Measurements from ENCODE around the gene FREM2. TPM values are rescaled to one million over a fixed set of nuclear protein-coding genes. Genes with fewer than 3 reads are reported as not detected.
A peak's percentile ranks its signal among the peaks of the same experiment; 100 is the strongest.

The FREM2 gene
- total and polyA plus RNA-seq, 2 experiments from 2014 or later = 2.3 to 17.8 TPM

DNA sequence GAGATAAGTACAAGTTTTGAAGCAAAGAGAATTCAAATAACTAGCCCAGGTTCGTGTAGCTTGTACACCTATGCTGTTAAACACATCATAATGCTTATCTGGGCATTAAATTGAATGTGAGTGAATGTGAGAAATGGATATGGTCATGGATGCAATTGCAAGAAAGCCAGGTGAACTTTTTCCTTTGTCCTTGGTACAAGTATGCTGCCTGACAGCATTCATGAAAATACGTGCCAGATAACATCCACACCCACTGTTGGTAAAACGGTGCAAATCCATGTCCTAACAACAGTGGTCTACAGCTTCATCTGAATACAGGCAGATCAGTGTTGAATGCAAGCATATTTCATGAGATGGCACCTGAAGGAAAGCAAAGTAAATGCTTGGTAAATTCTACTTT lies 181.5 kb downstream of the FREM2 start:
- Histone ChIP-seq H3K27ac (no peak overlapping the region), H3K79me2 (no peaks in the 10 kb centered on the region), H3K4me1 (ENCODE audit: insufficient read depth) (peaks cover 10% of the 10 kb centered on the region), H3K36me3 (replicated peaks; ENCODE audit: insufficient read depth, low read depth) (no peaks in the 10 kb centered on the region), H4K20me1 (ENCODE audit: insufficient read depth, poor library complexity, severe bottlenecking) (no peaks in the 10 kb centered on the region), H3K9me2 (replicated peaks; ENCODE audit: insufficient read depth) (no peaks in the 10 kb centered on the region), H3K9me3 (ENCODE audit: low read depth) (no peaks in the 10 kb centered on the region), H2AFZ (no peak overlapping the region), H3K4me3 (no peak overlapping the region), H3K4me2 (no peak overlapping the region), H3K27me3 (no peaks in the 10 kb centered on the region)
- WGBS (ENCODE audit: low lambda C conversion rate, missing lambda C conversion rate) = 63% methylated on average over 3 of the region's 3 CpGs
- TF ChIP-seq EZH2 (IDR thresholded peaks at IDR 0.05; ENCODE audit: borderline replicate concordance) = no peak
- TF ChIP-seq EZH2phosphoT487 (IDR thresholded peaks at IDR 0.05; ENCODE audit: low read depth, severe bottlenecking, unreplicated experiment) = no peak
- TF ChIP-seq CTCF (IDR thresholded peaks at IDR 0.05; ENCODE audit: poor library complexity) = no peak
- no peak for DNase-seq (ENCODE audit: low spot score)

DNA sequence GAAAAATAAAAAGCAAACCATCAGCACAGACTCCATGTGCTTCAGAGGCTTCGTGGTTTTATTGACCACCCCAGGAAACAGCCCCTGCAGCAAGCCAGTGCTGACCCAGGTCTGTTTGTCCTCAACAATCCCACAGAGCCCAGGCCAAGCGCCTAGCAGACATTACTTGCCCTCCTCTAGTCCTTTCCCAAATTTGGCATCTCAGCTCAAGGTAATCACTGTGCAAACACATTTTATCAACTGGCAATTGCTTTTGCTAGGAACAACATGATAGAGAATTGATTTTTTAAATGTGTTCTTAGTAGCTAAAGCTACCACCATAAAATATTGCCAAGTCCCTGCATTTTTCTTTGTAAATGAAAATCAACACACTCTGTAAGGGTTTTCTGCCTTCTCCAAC lies 182.0 kb downstream of the FREM2 start:
- no peaks in the 10 kb centered on the region for H3K9me3 ChIP-seq (ENCODE audit: low read depth)
- H3K4me3 ChIP-seq = no peak overlapping the region
- no peak overlapping the region for H2AFZ ChIP-seq
- no peaks in the 10 kb centered on the region for H4K20me1 ChIP-seq (ENCODE audit: insufficient read depth, poor library complexity, severe bottlenecking)
- H3K27me3 ChIP-seq = no peaks in the 10 kb centered on the region
- TF ChIP-seq EZH2phosphoT487 (IDR thresholded peaks at IDR 0.05; ENCODE audit: low read depth, severe bottlenecking, unreplicated experiment) = no peak
- no peak for TF ChIP-seq EZH2 (IDR thresholded peaks at IDR 0.05; ENCODE audit: borderline replicate concordance)
- TF ChIP-seq CTCF (IDR thresholded peaks at IDR 0.05; ENCODE audit: poor library complexity) = no peak
- no peaks in the 10 kb centered on the region for H3K79me2 ChIP-seq
- no peak overlapping the region for H3K27ac ChIP-seq
- no peaks in the 10 kb centered on the region for H3K36me3 ChIP-seq (replicated peaks; ENCODE audit: insufficient read depth, low read depth)
- 54% methylated on average over 2 of the region's 2 CpGs for WGBS (ENCODE audit: low lambda C conversion rate, missing lambda C conversion rate)
- H3K4me1 ChIP-seq (ENCODE audit: insufficient read depth) = peaks cover 10% of the 10 kb centered on the region
- H3K4me2 ChIP-seq = no peak overlapping the region
- no peak for DNase-seq (ENCODE audit: low spot score)
- no peaks in the 10 kb centered on the region for H3K9me2 ChIP-seq (replicated peaks; ENCODE audit: insufficient read depth)

GRCh38 chr13:38871275-38871674 lies 184.4 kb downstream of the FREM2 start:
- Histone ChIP-seq H4K20me1 (ENCODE audit: insufficient read depth, poor library complexity, severe bottlenecking) (no peaks in the 10 kb centered on the region), H3K9me3 (ENCODE audit: low read depth) (no peaks in the 10 kb centered on the region), H2AFZ (no peak overlapping the region), H3K36me3 (replicated peaks; ENCODE audit: insufficient read depth, low read depth) (no peaks in the 10 kb centered on the region), H3K9me2 (replicated peaks; ENCODE audit: insufficient read depth) (no peaks in the 10 kb centered on the region), H3K4me2 (no peak overlapping the region), H3K4me1 (ENCODE audit: insufficient read depth) (peaks cover 10% of the 10 kb centered on the region), H3K27ac (no peak overlapping the region), H3K79me2 (no peaks in the 10 kb centered on the region), H3K27me3 (no peaks in the 10 kb centered on the region), H3K4me3 (no peak overlapping the region)
- DNase-seq (ENCODE audit: low spot score) = no peak
- TF ChIP-seq EZH2phosphoT487 (IDR thresholded peaks at IDR 0.05; ENCODE audit: low read depth, severe bottlenecking, unreplicated experiment) = no peak
- WGBS (ENCODE audit: low lambda C conversion rate, missing lambda C conversion rate) = 64% methylated on average over 2 of the region's 2 CpGs

DNA sequence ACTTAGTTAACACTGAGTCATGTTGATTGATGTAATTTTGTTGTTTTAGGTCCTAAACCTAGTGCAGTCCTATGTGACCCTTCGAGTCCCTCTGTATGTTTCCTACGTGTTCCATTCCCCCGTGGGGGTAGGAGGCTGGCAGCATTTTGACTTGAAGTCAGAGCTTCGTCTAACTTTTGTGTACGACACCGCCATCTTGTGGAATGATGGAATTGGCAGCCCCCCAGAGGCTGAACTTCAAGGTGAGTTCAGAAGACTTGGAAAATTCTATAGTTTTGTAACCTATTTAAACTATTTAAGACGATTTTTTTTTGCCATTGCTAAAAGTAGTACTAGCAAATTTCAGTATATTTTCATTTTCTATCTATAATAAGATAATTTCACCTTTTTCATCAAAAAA lies 185.8 kb downstream of the FREM2 start:
- TF ChIP-seq EZH2 (IDR thresholded peaks at IDR 0.05; ENCODE audit: borderline replicate concordance) = no peak
- no peak for TF ChIP-seq EZH2phosphoT487 (IDR thresholded peaks at IDR 0.05; ENCODE audit: low read depth, severe bottlenecking, unreplicated experiment)
- TF ChIP-seq CTCF (IDR thresholded peaks at IDR 0.05; ENCODE audit: poor library complexity) = peak; percentile 69
- WGBS (ENCODE audit: low lambda C conversion rate, missing lambda C conversion rate) = 33% methylated on average over 7 of the region's 7 CpGs
- Histone ChIP-seq H2AFZ (no peak overlapping the region), H3K27ac (no peak overlapping the region), H3K4me2 (peak overlapping the region; percentile 47), H3K36me3 (replicated peaks; ENCODE audit: insufficient read depth, low read depth) (no peaks in the 10 kb centered on the region), H3K9me3 (ENCODE audit: low read depth) (no peaks in the 10 kb centered on the region), H3K9me2 (replicated peaks; ENCODE audit: insufficient read depth) (no peaks in the 10 kb centered on the region), H3K4me3 (no peak overlapping the region), H3K4me1 (ENCODE audit: insufficient read depth) (peaks cover 10% of the 10 kb centered on the region), H4K20me1 (ENCODE audit: insufficient read depth, poor library complexity, severe bottlenecking) (no peaks in the 10 kb centered on the region), H3K27me3 (no peaks in the 10 kb centered on the region), H3K79me2 (no peaks in the 10 kb centered on the region)
- peak; percentile 69 for DNase-seq (ENCODE audit: low spot score)

Data from hepatocyte (in vitro differentiated cells).